ENCODE data around the gene UFD1.

DNA sequence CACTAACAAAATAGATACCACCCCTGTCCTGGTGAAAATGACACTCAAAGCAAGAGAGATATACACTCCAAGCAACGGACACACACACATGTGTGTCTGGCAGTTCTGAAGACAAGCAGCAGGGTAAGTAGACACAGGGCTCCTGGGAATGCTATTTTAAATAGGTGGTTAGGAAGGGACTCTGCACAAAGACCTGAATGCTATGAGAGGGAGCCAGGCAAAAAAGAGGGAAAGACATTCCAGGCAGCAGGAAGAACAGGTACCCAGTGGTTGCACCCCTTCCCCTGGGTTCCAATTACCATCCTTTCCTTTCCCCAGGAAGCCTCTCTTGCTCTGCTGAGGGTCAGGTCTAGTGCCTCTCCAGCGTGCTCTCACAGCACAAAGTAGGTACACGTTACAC is 3.0 kb downstream of the UFD1 start:
- no peak for TF ChIP-seq RAD21 (CRISPR knock-in tag; IDR thresholded peaks at IDR 0.05)
- no peak for TF ChIP-seq CHD2 (IDR thresholded peaks at IDR 0.05; ENCODE audit: low read depth, low read length)
- no peak for TF ChIP-seq LBX2 (CRISPR knock-in tag; IDR thresholded peaks at IDR 0.05; ENCODE audit: borderline replicate concordance)
- no peak for TF ChIP-seq POLR2A (IDR thresholded peaks at IDR 0.05; ENCODE audit: insufficient read depth in 1 of 2, low read depth in 2 of 2, low read length in 2 of 2)
- TF ChIP-seq CTCF (CRISPR knock-in tag; IDR thresholded peaks at IDR 0.05): no peak
- TF ChIP-seq E2F5 (CRISPR knock-in tag; conservative IDR thresholded peaks at IDR 0.05): no peak
- TF ChIP-seq TAF15 (IDR thresholded peaks at IDR 0.05; ENCODE audit: low read depth, low read length, poor library complexity, severe bottlenecking): no peak
- TF ChIP-seq MTA3 (CRISPR knock-in tag; IDR thresholded peaks at IDR 0.05): no peak
- no peak for TF ChIP-seq NR3C1 (CRISPR knock-in tag; IDR thresholded peaks at IDR 0.05)
- TF ChIP-seq, protein P1, sequence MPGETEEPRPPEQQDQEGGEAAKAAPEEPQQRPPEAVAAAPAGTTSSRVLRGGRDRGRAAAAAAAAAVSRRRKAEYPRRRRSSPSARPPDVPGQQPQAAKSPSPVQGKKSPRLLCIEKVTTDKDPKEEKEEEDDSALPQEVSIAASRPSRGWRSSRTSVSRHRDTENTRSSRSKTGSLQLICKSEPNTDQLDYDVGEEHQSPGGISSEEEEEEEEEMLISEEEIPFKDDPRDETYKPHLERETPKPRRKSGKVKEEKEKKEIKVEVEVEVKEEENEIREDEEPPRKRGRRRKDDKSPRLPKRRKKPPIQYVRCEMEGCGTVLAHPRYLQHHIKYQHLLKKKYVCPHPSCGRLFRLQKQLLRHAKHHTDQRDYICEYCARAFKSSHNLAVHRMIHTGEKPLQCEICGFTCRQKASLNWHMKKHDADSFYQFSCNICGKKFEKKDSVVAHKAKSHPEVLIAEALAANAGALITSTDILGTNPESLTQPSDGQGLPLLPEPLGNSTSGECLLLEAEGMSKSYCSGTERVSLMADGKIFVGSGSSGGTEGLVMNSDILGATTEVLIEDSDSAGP (CRISPR knock-in tag; IDR thresholded peaks at IDR 0.05; ENCODE audit: borderline replicate concordance): no peak
- TF ChIP-seq AGO1 (IDR thresholded peaks at IDR 0.05; ENCODE audit: low read depth, low read length, poor library complexity, severe bottlenecking): no peak
- no peak for TF ChIP-seq MED1 (CRISPR knock-in tag; IDR thresholded peaks at IDR 0.05)
- TF ChIP-seq DNMT3B (CRISPR knock-in tag; conservative IDR thresholded peaks at IDR 0.05): no peak
- no peak for TF ChIP-seq JUN (CRISPR knock-in tag; IDR thresholded peaks at IDR 0.05)

Data from HepG2 (cell line).